ENCODE data around the gene SYVN1.

DNA sequence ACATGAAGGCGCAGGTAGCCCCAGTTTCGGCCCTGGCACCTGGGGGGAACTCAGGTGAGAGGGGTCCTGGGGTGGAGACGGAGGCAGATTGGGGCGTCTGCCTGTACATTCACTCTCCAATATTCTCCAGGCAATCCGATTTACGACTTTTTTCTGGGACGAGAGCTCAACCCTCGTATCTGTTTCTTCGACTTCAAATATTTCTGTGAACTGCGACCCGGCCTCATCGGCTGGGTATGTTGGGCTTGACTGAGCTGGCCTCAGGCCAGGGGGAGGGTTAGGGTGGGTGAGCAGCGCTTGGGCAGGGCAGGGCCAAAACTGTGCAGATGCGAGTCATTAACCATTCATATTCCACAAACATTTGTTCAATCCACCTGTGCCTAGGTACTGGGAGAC lies 21.0 kb downstream of the SYVN1 start:
- TF ChIP-seq, protein P1, sequence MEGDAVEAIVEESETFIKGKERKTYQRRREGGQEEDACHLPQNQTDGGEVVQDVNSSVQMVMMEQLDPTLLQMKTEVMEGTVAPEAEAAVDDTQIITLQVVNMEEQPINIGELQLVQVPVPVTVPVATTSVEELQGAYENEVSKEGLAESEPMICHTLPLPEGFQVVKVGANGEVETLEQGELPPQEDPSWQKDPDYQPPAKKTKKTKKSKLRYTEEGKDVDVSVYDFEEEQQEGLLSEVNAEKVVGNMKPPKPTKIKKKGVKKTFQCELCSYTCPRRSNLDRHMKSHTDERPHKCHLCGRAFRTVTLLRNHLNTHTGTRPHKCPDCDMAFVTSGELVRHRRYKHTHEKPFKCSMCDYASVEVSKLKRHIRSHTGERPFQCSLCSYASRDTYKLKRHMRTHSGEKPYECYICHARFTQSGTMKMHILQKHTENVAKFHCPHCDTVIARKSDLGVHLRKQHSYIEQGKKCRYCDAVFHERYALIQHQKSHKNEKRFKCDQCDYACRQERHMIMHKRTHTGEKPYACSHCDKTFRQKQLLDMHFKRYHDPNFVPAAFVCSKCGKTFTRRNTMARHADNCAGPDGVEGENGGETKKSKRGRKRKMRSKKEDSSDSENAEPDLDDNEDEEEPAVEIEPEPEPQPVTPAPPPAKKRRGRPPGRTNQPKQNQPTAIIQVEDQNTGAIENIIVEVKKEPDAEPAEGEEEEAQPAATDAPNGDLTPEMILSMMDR (IDR thresholded peaks at IDR 0.05) = no peak
- TF ChIP-seq POLR2A (IDR thresholded peaks at IDR 0.05) = no peak

Data from suprapubic skin (tissue), 3 donors.